Fibroblast of skin of right quadriceps (primary cell): ENCODE measurements around the gene PTH2.

Experiments
- DNase-seq: peaks from one replicate; pipeline ENCODE4 v3.0.0-alpha.2; 2013

PTH2 gene

GRCh38 chr19:49409441-49410029 is 13.7 kb downstream of the PTH2 start:
- no peak for DNase-seq

GRCh38 chr19:49408816-49409440 is 14.3 kb downstream of the PTH2 start:
- peak; percentile 19 for DNase-seq

GRCh38 chr19:49407482-49408015 is 15.7 kb downstream of the PTH2 start:
- DNase-seq: no peak

- no peak for DNase-seq
Measured at GRCh38 chr19:49407079-49407478, 16.2 kb downstream of the PTH2 start.

- DNase-seq: peak; percentile 64
Measured at GRCh38 chr19:49403404-49404187, 19.6 kb downstream of the PTH2 start.

GRCh38 chr19:49400029-49400428 is 23.2 kb downstream of the PTH2 start:
- DNase-seq: no peak

GRCh38 chr19:49398931-49399330 is 24.3 kb downstream of the PTH2 start:
- no peak for DNase-seq

GRCh38 chr19:49398001-49398615 is 25.1 kb downstream of the PTH2 start:
- no peak for DNase-seq

GRCh38 chr19:49396738-49397505 is 26.3 kb downstream of the PTH2 start:
- DNase-seq: no peak

GRCh38 chr19:49395581-49396407 is 27.4 kb downstream of the PTH2 start:
- no peak for DNase-seq

GRCh38 chr19:49393881-49394280 is 29.4 kb downstream of the PTH2 start:
- no peak for DNase-seq

- DNase-seq: peak; percentile 63
Measured at GRCh38 chr19:49391581-49392399, 31.5 kb downstream of the PTH2 start.

GRCh38 chr19:49390929-49391359 is 32.3 kb downstream of the PTH2 start:
- DNase-seq: no peak

GRCh38 chr19:49390131-49390928 is 32.9 kb downstream of the PTH2 start:
- no peak for DNase-seq

- no peak for DNase-seq
Measured at GRCh38 chr19:49389406-49389805, 33.8 kb downstream of the PTH2 start.

- DNase-seq: peak; percentile 27
Measured at GRCh38 chr19:49387936-49388372, 35.3 kb downstream of the PTH2 start, which contains the start of gene KASH5. Gene KASH5 (plus strand): TSS chr19:49388249. CDS start chr19:49390884, 2,635 bp downstream.

- no peak for DNase-seq
Measured at GRCh38 chr19:49383599-49383998, 39.6 kb downstream of the PTH2 start.

- DNase-seq: no peak
Measured at GRCh38 chr19:49382639-49383038, 40.6 kb downstream of the PTH2 start.

- no peak for DNase-seq
Measured at GRCh38 chr19:49380391-49380790, 42.9 kb downstream of the PTH2 start.

GRCh38 chr19:49378512-49378911 is 44.7 kb downstream of the PTH2 start:
- no peak for DNase-seq
